IMR-90 (cell line): Measurements from ENCODE around the gene BTRC. TPM values are rescaled to one million over a fixed set of nuclear protein-coding genes. Genes with fewer than 3 reads are reported as not detected.

ENCODE experiments used
- ATAC-seq: fragments of 200-7000 bp; cut with Tn5 transposase; 2 replicates; pipeline ENCODE4 v1.9.1; 2020; ENCODE audit warnings: low read depth, mild to moderate bottlenecking, moderate library complexity
- BruUV-seq: library from RNA; stranded (reverse); fragments of 400-500 nt; replicated peaks from 2 replicates; lab custom pipeline; 2021; lab: Mats Ljungman, UMichigan
- CTCF ChIA-PET: fragments of 300-600 bp; formaldehyde crosslinking; extraction: SDS; loops from one replicate; lab custom pipeline; 2021; ENCODE audit warnings: antibody characterized with exemption; lab: Yijun Ruan, JAX
- POLR2A ChIA-PET: fragments of 300-600 bp; sonication (Branson Sonifier 250); formaldehyde crosslinking; loops from one replicate; lab custom pipeline; 2022; ENCODE audit warnings: antibody characterized with exemption; ENCODE audit not compliant: unreplicated experiment; lab: Charles Lee
- DNase-seq: peaks from one replicate; pipeline ENCODE4 v3.0.0; 2013
- H2AFZ ChIP-seq: replicated peaks from 2 replicates; pipeline ENCODE3; 2013; ENCODE audit warnings: low read length, mild to moderate bottlenecking; ENCODE audit not compliant: poor library complexity
- H2AK5ac ChIP-seq: 2 replicates; pipeline ENCODE4 v1.6.1; 2013; ENCODE audit warnings: low read depth, low read length, inconsistent platforms
- H2AK9ac ChIP-seq: replicated peaks from 2 replicates; pipeline ENCODE3; 2013; ENCODE audit warnings: mild to moderate bottlenecking, low read depth, low read length, moderate library complexity; ENCODE audit not compliant: poor library complexity
- H2BK120ac ChIP-seq: 2 replicates; pipeline ENCODE4 v1.6.1; 2013; ENCODE audit warnings: low read depth, low read length, inconsistent platforms
- H2BK15ac ChIP-seq: 3 replicates; pipeline ENCODE4 v1.6.1; 2013; ENCODE audit warnings: low read depth, low read length, inconsistent platforms
- H2BK20ac ChIP-seq: 2 replicates; pipeline ENCODE4 v1.6.1; 2013; ENCODE audit warnings: low read depth, mild to moderate bottlenecking, inconsistent platforms, low read length, moderate library complexity
- H2BK5ac ChIP-seq: 2 replicates; pipeline ENCODE4 v1.6.1; 2013; ENCODE audit warnings: mild to moderate bottlenecking, low read depth, low read length, inconsistent platforms; ENCODE audit not compliant: poor library complexity, severe bottlenecking
- H3K14ac ChIP-seq: replicated peaks from 2 replicates; pipeline ENCODE4 v1.6.1; 2013; ENCODE audit warnings: low read depth, low read length, inconsistent platforms
- H3K18ac ChIP-seq: 2 replicates; pipeline ENCODE4 v1.6.1; 2013; ENCODE audit warnings: low read depth, low read length, control low read depth
- H3K23ac ChIP-seq: 2 replicates; pipeline ENCODE4 v1.6.1; 2013; ENCODE audit warnings: low read depth, low read length, inconsistent platforms
- H3K27ac ChIP-seq: 2 replicates; pipeline ENCODE4 v1.5.1; 2013; ENCODE audit warnings: mild to moderate bottlenecking, control low read depth, low read length; ENCODE audit not compliant: insufficient read depth
- H3K27me3 ChIP-seq: 2 replicates; pipeline ENCODE4 v1.6.1; 2013; ENCODE audit warnings: low read length; ENCODE audit not compliant: control insufficient read depth, insufficient read depth
- H3K36me3 ChIP-seq: 2 replicates; pipeline ENCODE4 v1.6.1; 2013; ENCODE audit warnings: low read length, mixed read lengths; ENCODE audit not compliant: control insufficient read depth, insufficient read depth
- H3K4ac ChIP-seq: 2 replicates; pipeline ENCODE4 v1.6.1; 2013; ENCODE audit warnings: low read depth, low read length, inconsistent platforms
- H3K4me1 ChIP-seq: 2 replicates; pipeline ENCODE4 v1.6.1; 2013; ENCODE audit warnings: low read length, mixed read lengths; ENCODE audit not compliant: control insufficient read depth, insufficient read depth
- H3K4me2 ChIP-seq: 2 replicates; pipeline ENCODE4 v1.6.1; 2013; ENCODE audit warnings: low read depth, mild to moderate bottlenecking, control low read depth, low read length, moderate library complexity
- H3K4me3 ChIP-seq: 2 replicates; pipeline ENCODE4 v1.5.1; 2013; ENCODE audit warnings: low read depth, mild to moderate bottlenecking, control low read depth, low read length, moderate library complexity; ENCODE audit not compliant: insufficient read depth
- H3K56ac ChIP-seq: 2 replicates; pipeline ENCODE4 v1.6.1; 2013; ENCODE audit warnings: low read length, inconsistent platforms; ENCODE audit not compliant: insufficient read depth; ENCODE audit errors: extremely low read depth
- H3K79me1 ChIP-seq, 2 experiments: 2 replicates each; pipeline ENCODE4 v1.6.1; 2013; ENCODE audit warnings: low read length in 2 of 2, inconsistent platforms in 1 of 2, low read depth in 1 of 2
- H3K9ac ChIP-seq: 2 replicates; pipeline ENCODE4 v1.6.1; 2013; ENCODE audit warnings: low read depth, low read length, control low read depth
- H3K9me1 ChIP-seq: 2 replicates; pipeline ENCODE4 v1.6.1; 2013; ENCODE audit warnings: low read length, inconsistent platforms; ENCODE audit not compliant: insufficient read depth
- H3K9me3 ChIP-seq: 2 replicates; pipeline ENCODE4 v1.6.1; 2013; ENCODE audit warnings: low read length; ENCODE audit not compliant: control insufficient read depth, insufficient read depth
- H4K20me1 ChIP-seq: 2 replicates; pipeline ENCODE4 v1.6.1; 2013; ENCODE audit warnings: low read length, inconsistent platforms; ENCODE audit not compliant: insufficient read depth
- H4K5ac ChIP-seq: 2 replicates; pipeline ENCODE4 v1.6.1; 2013; ENCODE audit warnings: mild to moderate bottlenecking, low read depth, low read length, control low read depth
- H4K8ac ChIP-seq, 2 experiments: 2 replicates each; pipeline ENCODE4 v1.6.1; 2013; ENCODE audit warnings: low read depth in 2 of 2, low read length in 2 of 2, control low read depth in 1 of 2, inconsistent platforms in 1 of 2
- H4K91ac ChIP-seq: 2 replicates; pipeline ENCODE4 v1.6.1; 2013; ENCODE audit warnings: low read depth, low read length, inconsistent platforms; ENCODE audit not compliant: insufficient read depth
- BHLHE40 ChIP-seq: fragments of 150-350 bp; IDR thresholded peaks from 2 replicates; pipeline ENCODE4 v1.6.1; 2016; ENCODE audit warnings: mild to moderate bottlenecking, low read depth, low read length
- CEBPB ChIP-seq: IDR thresholded peaks from 2 replicates; pipeline ENCODE4 v1.6.1; 2012; ENCODE audit warnings: low read depth, low read length, improper control_type of control experiment
- CHD1 ChIP-seq: IDR thresholded peaks from 2 replicates; pipeline ENCODE4 v1.6.1; 2012; ENCODE audit warnings: low read depth, low read length, improper control_type of control experiment
- CTCF ChIP-seq: conservative IDR thresholded peaks from 2 replicates; pipeline ENCODE4 v1.5.1; 2012; ENCODE audit warnings: mild to moderate bottlenecking, low read depth, low read length, improper control_type of control experiment
- ELK1 ChIP-seq: fragments of 150-350 bp; IDR thresholded peaks from 2 replicates; pipeline ENCODE4 v1.6.1; 2016; ENCODE audit warnings: low read depth, mild to moderate bottlenecking, low read length, moderate library complexity, borderline replicate concordance
- FOS ChIP-seq: fragments of 150-350 bp; IDR thresholded peaks from 2 replicates; pipeline ENCODE4 v1.6.1; 2016; ENCODE audit warnings: low read depth, low read length
- MAFK ChIP-seq: IDR thresholded peaks from 2 replicates; pipeline ENCODE4 v1.6.1; 2012; ENCODE audit warnings: low read depth, low read length, improper control_type of control experiment
- MAZ ChIP-seq: IDR thresholded peaks from 2 replicates; pipeline ENCODE4 v1.6.1; 2012; ENCODE audit warnings: low read depth, mild to moderate bottlenecking, low read length, improper control_type of control experiment, moderate library complexity, borderline replicate concordance
- MXI1 ChIP-seq: IDR thresholded peaks from 2 replicates; pipeline ENCODE4 v1.6.1; 2012; ENCODE audit warnings: low read depth, mild to moderate bottlenecking, low read length, moderate library complexity, borderline replicate concordance
- NFE2L2 ChIP-seq: fragments of 150-350 bp; IDR thresholded peaks from 2 replicates; pipeline ENCODE4 v1.6.1; 2016; ENCODE audit warnings: low read depth, mild to moderate bottlenecking, low read length
- POLR2A ChIP-seq: IDR thresholded peaks from 2 replicates; pipeline ENCODE4 v1.6.1; 2012; ENCODE audit warnings: mild to moderate bottlenecking, low read depth, low read length
- RAD21 ChIP-seq: IDR thresholded peaks from 2 replicates; pipeline ENCODE4 v1.6.1; 2012; ENCODE audit warnings: low read length, improper control_type of control experiment
- RCOR1 ChIP-seq: IDR thresholded peaks from 2 replicates; pipeline ENCODE4 v1.6.1; 2012; ENCODE audit warnings: mild to moderate bottlenecking, low read length, improper control_type of control experiment; ENCODE audit not compliant: insufficient replicate concordance
- RFX5 ChIP-seq: IDR thresholded peaks from 2 replicates; pipeline ENCODE4 v1.8.0; 2012; ENCODE audit warnings: low read depth, mild to moderate bottlenecking, low read length, moderate library complexity
- SMC3 ChIP-seq: fragments of 150-350 bp; IDR thresholded peaks from 2 replicates; pipeline ENCODE4 v1.6.1; 2016; ENCODE audit warnings: low read depth, mild to moderate bottlenecking, antibody characterized with exemption, low read length, moderate library complexity
- USF2 ChIP-seq: fragments of 150-350 bp; IDR thresholded peaks from 2 replicates; pipeline ENCODE4 v1.6.1; 2017; ENCODE audit warnings: mild to moderate bottlenecking, antibody characterized with exemption, low read length, low read depth
- WGBS, 2 experiments: methylation state at CpG; one replicate each; pipeline versions ENCODE4 v1.1.5 to v1.1.7; 2013; ENCODE audit warnings: missing lambda C conversion rate in 2 of 2; ENCODE audit not compliant: insufficient read length in 1 of 2; ENCODE audit errors: extremely low coverage in 2 of 2; 5-methylcytosine and 5-hydroxymethylcytosine counted together
- dilution Hi-C: fragments of 300-500 bp; cut with HindIII; formaldehyde crosslinking; loops from one replicate; pipeline ENCODE4 v1.14.3; 2018; ENCODE audit warnings: low sequenced_read_pairs; ENCODE audit not compliant: unreplicated experiment
- in situ Hi-C: fragments of 300-500 bp; cut with MboI; formaldehyde crosslinking; loops from 3 replicates; pipeline ENCODE4 v1.14.3; 2019; ENCODE audit warnings: low sequenced_read_pairs, inconsistent platforms, mixed read lengths
- intact Hi-C: fragments of 100-400 bp; cut with micrococcal nuclease; formaldehyde crosslinking; loops from 2 replicates; pipeline ENCODE4 v1.10.0; 2022
- polyA plus RNA-seq, 3 experiments: library from polyadenylated mRNA; depleted of rRNA; stranded (reverse); fragments of >200 nt; gene quantifications; 2 replicates each; pipeline ENCODE4 v1.2.3, GENCODE V29; 2012; ENCODE audit warnings: low replicate concordance in 1 of 3
- total RNA-seq: library from RNA; depleted of rRNA; stranded (reverse); fragments of >200 nt; gene quantifications from 2 replicates; pipeline ENCODE4 v1.2.3, GENCODE V29; 2012

The BTRC gene
- total and polyA plus RNA-seq, 2 of the 4 experiments (the other 2 are of a cell fraction): 7.7 to 8.4 TPM

DNA sequence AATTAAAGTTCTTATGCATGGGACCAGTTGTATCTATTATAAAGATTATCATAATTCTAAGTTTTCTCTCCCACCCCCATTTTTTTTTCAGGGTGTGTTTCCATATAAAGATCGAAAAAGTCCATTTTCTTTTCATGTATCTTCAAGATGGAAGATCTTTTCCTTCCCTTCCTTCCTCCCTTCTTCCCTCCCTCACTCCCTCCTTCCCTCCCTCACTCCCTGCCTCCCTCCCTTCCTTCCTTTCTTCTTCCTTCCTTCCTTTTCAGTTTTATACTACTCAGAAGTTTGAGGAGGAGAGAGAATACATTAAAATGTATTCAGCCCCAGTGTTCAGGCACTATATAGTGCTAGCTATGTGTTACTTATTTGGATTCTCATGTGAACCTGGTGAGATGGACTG, 136.1 kb downstream of the BTRC start:
- Histone ChIP-seq H2AK9ac (no peak overlapping the region), H3K27me3 (no peaks in the 10 kb centered on the region), H3K9me1 (no peaks in the 10 kb centered on the region), H3K56ac (no peak overlapping the region), H2BK5ac (no peak overlapping the region), H3K79me1 (peaks cover 0 to 4% of the 10 kb centered on the region in 2 experiments; a peak in 1 of 4 replicates), H3K18ac (no peak overlapping the region), H4K8ac (no peak overlapping the region), H4K5ac (no peak overlapping the region), H3K36me3 (no peaks in the 10 kb centered on the region), H3K4me1 (no peaks in the 10 kb centered on the region), H4K20me1 (peaks cover 6% of the 10 kb centered on the region), H2AK5ac (no peak overlapping the region), H3K27ac (no peak overlapping the region), H3K4ac (no peak overlapping the region), H3K23ac (no peak overlapping the region), H3K4me2 (no peak overlapping the region), H3K4me3 (no peak overlapping the region), H3K9me3 (no peaks in the 10 kb centered on the region), H2BK15ac (no peak overlapping the region), H4K91ac (no peak overlapping the region), H2BK20ac (no peak overlapping the region), H3K14ac (no peak overlapping the region), H2AFZ (no peak overlapping the region), H3K9ac (no peak overlapping the region), H2BK120ac (no peak overlapping the region)
- intact Hi-C loops (loop anchor here (5.0 kb wide), 1 partner anchor 52 kb away; no protein-coding TSS in a partner anchor), in situ Hi-C loops (no loop called here), dilution Hi-C loops (no loop called here)
- DNase-seq: no peak
- TF ChIP-seq FOS: no peak
- TF ChIP-seq MXI1: no peak
- no peak for TF ChIP-seq MAZ
- no peak for TF ChIP-seq MAFK
- no peak for TF ChIP-seq BHLHE40
- TF ChIP-seq ELK1: no peak
- no peak for TF ChIP-seq CHD1
- TF ChIP-seq CEBPB: no peak
- no peak for TF ChIP-seq RFX5
- no peak for TF ChIP-seq RAD21
- no peak for TF ChIP-seq POLR2A
- no peak for TF ChIP-seq USF2
- no peak for TF ChIP-seq NFE2L2
- no peak for TF ChIP-seq RCOR1
- no peak for TF ChIP-seq SMC3
- no peak for TF ChIP-seq CTCF
- WGBS, 2 experiments: no CpG with 5 or more reads among the region's 1 CpG
- ATAC-seq: no peak
- ChIA-PET POLR2A (no interaction called here), CTCF (no interaction called here)
- no TSS peak for BruUV-seq
